Esophagus muscularis mucosa (tissue), 3 donors: Measurements from ENCODE around the gene GNAZ.

Source experiments
- CTCF ChIP-seq, 3 experiments: fragments of 200-600 bp in 2 of 3; fragments of 450-650 bp in 1 of 3; sonication (generic) in 2 of 3; IDR thresholded peaks; one replicate each; pipeline ENCODE4 v1.5.1; 2017 to 2019; ENCODE audit warnings: antibody characterized with exemption in 3 of 3, mild to moderate bottlenecking in 2 of 3, moderate library complexity in 1 of 3
- POLR2A ChIP-seq: fragments of 450-650 bp; IDR thresholded peaks from one replicate; pipeline ENCODE4 v1.6.1; 2017; ENCODE audit warnings: antibody characterized with exemption, moderate library complexity, mild to moderate bottlenecking, low read depth
- POLR2AphosphoS5 ChIP-seq, 2 donors: sonication (generic); formaldehyde crosslinking; IDR thresholded peaks; one replicate each; pipeline ENCODE4 v1.6.1; 2017; ENCODE audit warnings: antibody characterized with exemption in 2 of 2

- TF ChIP-seq CTCF (IDR thresholded peaks at IDR 0.05) (no peak), POLR2A (no peak), POLR2AphosphoS5 (IDR thresholded peaks at IDR 0.05) (no peak)
Observed at GRCh38 chr22:23044570-23044969, 25.7 kb upstream of the GNAZ start.
